HCT116 (cell line): ENCODE data around the gene FBXL7. TPM values are rescaled to one million over a fixed set of nuclear protein-coding genes. Genes with fewer than 3 reads are reported as not detected.

Source experiments
- ATAC-seq: fragments of 200-7000 bp; cut with Tn5 transposase; 2 replicates; pipeline ENCODE4 v1.9.1; 2020; ENCODE audit warnings: mild to moderate bottlenecking, moderate library complexity
- BruUV-seq: library from RNA; stranded (reverse); fragments of 400-500 nt; replicated peaks from 2 replicates; lab custom pipeline; 2021; lab: Mats Ljungman, UMichigan
- CTCF ChIA-PET: fragments of 300-600 bp; sonication (Branson Sonifier 250); formaldehyde crosslinking; loops from one replicate; lab custom pipeline; 2021; ENCODE audit warnings: antibody characterized with exemption; lab: Charles Lee
- POLR2A ChIA-PET: fragments of 300-600, 350-600 bp; sonication (Branson Sonifier 250); formaldehyde crosslinking; loops from one replicate; lab custom pipeline; 2021; ENCODE audit warnings: antibody characterized with exemption; lab: Charles Lee
- RAD21 ChIA-PET, 2 experiments: fragments of 300-600 bp; sonication (Branson Sonifier 250); formaldehyde crosslinking; loops; one replicate each; lab custom pipeline; 2023; ENCODE audit warnings: low total read pairs in 2 of 2; ENCODE audit not compliant: uncharacterized antibody in 2 of 2, unreplicated experiment in 2 of 2, low non-redundant PET in 1 of 2; lab: Charles Lee
- DNase-seq: peaks from one replicate; pipeline ENCODE4 v3.0.0-alpha.2; 2010; ENCODE audit warnings: low read depth, low spot score
- H2AFZ ChIP-seq: fragments of 200-600 bp; shearing (Covaris generic), sonication (generic); 2 replicates; pipeline ENCODE4 v1.6.1; 2017; ENCODE audit warnings: low read depth, mixed run types, mixed read lengths, antibody characterized with exemption, low read length; ENCODE audit not compliant: poor library complexity, severe bottlenecking
- H3K27ac ChIP-seq: 2 replicates; pipeline ENCODE4 v1.5.1; 2012; ENCODE audit warnings: low read depth, low read length
- H3K27me3 ChIP-seq: fragments of 200-600 bp; sonication (generic); 2 replicates; pipeline ENCODE4 v1.6.1; 2016; ENCODE audit warnings: mixed run types, low read length, mixed read lengths; ENCODE audit not compliant: insufficient read depth
- H3K36me3 ChIP-seq, 2 experiments: fragments of 200-500 bp in 1 of 2; fragments of 200-600 bp in 1 of 2; sonication (Bioruptor generic) in 1 of 2; sonication (generic) in 1 of 2; 2 replicates each; pipeline versions ENCODE4 v1.5.1 to v1.6.1; 2014 to 2016; ENCODE audit warnings: low read length in 2 of 2, inconsistent platforms in 1 of 2, mixed read lengths in 1 of 2, mixed run types in 1 of 2; ENCODE audit not compliant: insufficient read depth in 2 of 2, control insufficient read depth in 1 of 2
- H3K4me1 ChIP-seq, 2 experiments: fragments of 200-600 bp in 1 of 2; sonication (generic) in 1 of 2; 2 replicates each; pipeline versions ENCODE4 v1.5.1 to v1.6.1; 2012 to 2017; ENCODE audit warnings: low read length in 2 of 2, inconsistent platforms in 1 of 2, mild to moderate bottlenecking in 1 of 2, mixed read lengths in 1 of 2, mixed run types in 1 of 2, moderate library complexity in 1 of 2; ENCODE audit not compliant: insufficient read depth in 2 of 2, control insufficient read depth in 1 of 2
- H3K4me2 ChIP-seq: fragments of 200-600 bp; sonication (generic); 2 replicates; pipeline ENCODE4 v1.6.1; 2017; ENCODE audit warnings: mixed run types, low read length, mixed read lengths
- H3K4me3 ChIP-seq, 2 experiments: fragments of 200-600 bp in 1 of 2; sonication (generic) in 1 of 2; replicated peaks in 1 of 2; 2 replicates each; pipeline ENCODE4 v1.5.1; 2011 to 2016; ENCODE audit warnings: low read length in 2 of 2, control low read depth in 1 of 2, low read depth in 1 of 2, mild to moderate bottlenecking in 1 of 2, mixed read lengths in 1 of 2, mixed run types in 1 of 2
- H3K79me2 ChIP-seq: fragments of 200-600 bp; sonication (generic); 2 replicates; pipeline ENCODE4 v1.6.1; 2017; ENCODE audit warnings: mild to moderate bottlenecking, mixed run types, low read length, moderate library complexity, mixed read lengths; ENCODE audit not compliant: insufficient read depth
- H3K9ac ChIP-seq: fragments of 200-600 bp; sonication (generic); 2 replicates; pipeline ENCODE4 v1.6.1; 2016; ENCODE audit warnings: low read length, mixed read lengths
- H3K9me2 ChIP-seq: fragments of 200-600 bp; sonication (generic), shearing (Covaris generic); 2 replicates; pipeline ENCODE4 v1.6.1; 2017; ENCODE audit warnings: mixed run types, mild to moderate bottlenecking, moderate library complexity; ENCODE audit not compliant: insufficient read depth
- H3K9me3 ChIP-seq, 2 experiments: fragments of 200-500 bp in 1 of 2; fragments of 200-600 bp in 1 of 2; sonication (Bioruptor generic) in 1 of 2; sonication (generic) in 1 of 2; 2 replicates each; pipeline ENCODE4 v1.6.1; 2014 to 2017; ENCODE audit warnings: low read length in 2 of 2, mixed read lengths in 2 of 2, inconsistent platforms in 1 of 2, low read depth in 1 of 2, mild to moderate bottlenecking in 1 of 2, mixed run types in 1 of 2, moderate library complexity in 1 of 2; ENCODE audit not compliant: control insufficient read depth in 1 of 2, insufficient read depth in 1 of 2
- H4K20me1 ChIP-seq: fragments of 200-600 bp; sonication (generic), shearing (Covaris generic); 2 replicates; pipeline ENCODE4 v1.6.1; 2017; ENCODE audit warnings: mixed run types, mild to moderate bottlenecking, moderate library complexity; ENCODE audit not compliant: insufficient read depth
- CBX3 ChIP-seq: IDR thresholded peaks from 2 replicates; pipeline ENCODE4 v1.6.1; 2012; ENCODE audit warnings: low read depth
- CEBPB ChIP-seq: IDR thresholded peaks from 2 replicates; pipeline ENCODE4 v1.6.1; 2012; ENCODE audit warnings: low read depth
- EGR1 ChIP-seq: IDR thresholded peaks from 2 replicates; pipeline ENCODE4 v1.6.1; 2012; ENCODE audit warnings: low read depth
- ELF1 ChIP-seq: IDR thresholded peaks from 2 replicates; pipeline ENCODE4 v1.6.1; 2012; ENCODE audit warnings: low read depth, borderline replicate concordance
- FOSL1 ChIP-seq: IDR thresholded peaks from 2 replicates; pipeline ENCODE4 v1.6.1; 2012; ENCODE audit warnings: low read depth
- JUND ChIP-seq: IDR thresholded peaks from 2 replicates; pipeline ENCODE4 v1.6.1; 2012
- POLR2A ChIP-seq: IDR thresholded peaks from 2 replicates; pipeline ENCODE4 v1.7.0; 2011; ENCODE audit warnings: borderline replicate concordance; ENCODE audit not compliant: insufficient read depth, insufficient read length; ENCODE audit errors: extremely low read depth
- SIN3A ChIP-seq: IDR thresholded peaks from 2 replicates; pipeline ENCODE4 v1.6.1; 2012; ENCODE audit warnings: low read depth
- TCF7L2 ChIP-seq: IDR thresholded peaks from 2 replicates; pipeline ENCODE4 v1.7.0; 2011; ENCODE audit warnings: borderline replicate concordance, inconsistent platforms; ENCODE audit not compliant: insufficient read depth, insufficient read length; ENCODE audit errors: extremely low read depth
- intact Hi-C: fragments of 100-400 bp; cut with micrococcal nuclease; formaldehyde crosslinking; loops from 2 replicates; pipeline ENCODE4 v1.10.0; 2022
- total RNA-seq: library from RNA; stranded (reverse); gene quantifications from one replicate; pipeline ENCODE4 v1.2.1, GENCODE V29; 2021; ENCODE audit not compliant: unreplicated experiment
- TF ChIP-seq, protein P1 (sequence below): IDR thresholded peaks from 2 replicates; pipeline ENCODE4 v1.6.1; 2012
- TF ChIP-seq, protein P2 (sequence below), 3 experiments: fragments of 200-600 bp in 1 of 3; sonication (generic) in 1 of 3; IDR thresholded peaks in 2 of 3; conservative IDR thresholded peaks in 1 of 3; 2 replicates each; pipeline ENCODE4 v1.5.1; 2012 to 2017; ENCODE audit warnings: low read depth in 2 of 3, low read length in 2 of 3, antibody characterized with exemption in 1 of 3, borderline replicate concordance in 1 of 3, control low read depth in 1 of 3, mild to moderate bottlenecking in 1 of 3, mixed read lengths in 1 of 3, mixed run types in 1 of 3, moderate library complexity in 1 of 3; ENCODE audit not compliant: insufficient read depth in 1 of 3
- TF ChIP-seq, protein P3 (sequence below): IDR thresholded peaks from 2 replicates; pipeline ENCODE4 v1.6.1; 2012; ENCODE audit warnings: low read depth

FBXL7 gene
- total RNA-seq, 1 experiment from 2014 or later = 0.05 TPM

DNA sequence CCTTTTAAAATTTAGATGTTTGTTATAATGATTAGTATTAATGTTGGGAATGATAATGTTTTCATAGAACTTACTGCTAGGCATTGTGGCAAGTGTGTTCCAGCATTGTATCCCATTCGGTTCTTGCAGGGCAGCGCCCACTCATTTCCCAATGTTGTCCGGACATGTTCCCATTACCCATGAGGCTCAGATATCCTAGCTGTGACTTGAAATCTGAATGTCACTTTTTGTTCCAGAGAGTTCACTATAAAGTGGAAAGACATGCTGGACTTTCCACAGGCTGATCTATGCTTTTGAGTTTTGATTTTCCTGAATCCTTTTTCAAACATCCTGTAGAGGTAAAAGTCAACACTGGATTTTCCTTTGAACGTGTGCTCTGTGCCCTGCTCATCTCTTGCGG lies 350.6 kb downstream of the FBXL7 start:
- Histone ChIP-seq H3K27me3 (no peaks in the 10 kb centered on the region), H3K79me2 (no peaks in the 10 kb centered on the region), H3K27ac (no peak overlapping the region), H3K9me3 (peaks cover 7 to 18% of the 10 kb centered on the region in 2 experiments; a peak in 2 of 4 replicates), H3K36me3 (no peaks in the 10 kb centered on the region), H3K9me2 (no peaks in the 10 kb centered on the region), H2AFZ (no peak overlapping the region), H3K4me2 (no peak overlapping the region), H4K20me1 (no peaks in the 10 kb centered on the region), H3K9ac (no peak overlapping the region), H3K4me3 (no peak overlapping the region), H3K4me1 (no peaks in the 10 kb centered on the region)
- TF ChIP-seq, protein P1, sequence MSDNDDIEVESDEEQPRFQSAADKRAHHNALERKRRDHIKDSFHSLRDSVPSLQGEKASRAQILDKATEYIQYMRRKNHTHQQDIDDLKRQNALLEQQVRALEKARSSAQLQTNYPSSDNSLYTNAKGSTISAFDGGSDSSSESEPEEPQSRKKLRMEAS = no peak
- TF ChIP-seq TCF7L2 (no peak), EGR1 (no peak), ELF1 (no peak), SIN3A (no peak), POLR2A (no peak), FOSL1 (no peak), CEBPB (no peak), JUND (no peak), CBX3 (no peak)
- TF ChIP-seq, protein P2, sequence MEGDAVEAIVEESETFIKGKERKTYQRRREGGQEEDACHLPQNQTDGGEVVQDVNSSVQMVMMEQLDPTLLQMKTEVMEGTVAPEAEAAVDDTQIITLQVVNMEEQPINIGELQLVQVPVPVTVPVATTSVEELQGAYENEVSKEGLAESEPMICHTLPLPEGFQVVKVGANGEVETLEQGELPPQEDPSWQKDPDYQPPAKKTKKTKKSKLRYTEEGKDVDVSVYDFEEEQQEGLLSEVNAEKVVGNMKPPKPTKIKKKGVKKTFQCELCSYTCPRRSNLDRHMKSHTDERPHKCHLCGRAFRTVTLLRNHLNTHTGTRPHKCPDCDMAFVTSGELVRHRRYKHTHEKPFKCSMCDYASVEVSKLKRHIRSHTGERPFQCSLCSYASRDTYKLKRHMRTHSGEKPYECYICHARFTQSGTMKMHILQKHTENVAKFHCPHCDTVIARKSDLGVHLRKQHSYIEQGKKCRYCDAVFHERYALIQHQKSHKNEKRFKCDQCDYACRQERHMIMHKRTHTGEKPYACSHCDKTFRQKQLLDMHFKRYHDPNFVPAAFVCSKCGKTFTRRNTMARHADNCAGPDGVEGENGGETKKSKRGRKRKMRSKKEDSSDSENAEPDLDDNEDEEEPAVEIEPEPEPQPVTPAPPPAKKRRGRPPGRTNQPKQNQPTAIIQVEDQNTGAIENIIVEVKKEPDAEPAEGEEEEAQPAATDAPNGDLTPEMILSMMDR (IDR thresholded peaks at IDR 0.05 in 2 of 3, conservative IDR thresholded peaks at IDR 0.05 in 1 of 3; ENCODE audit: borderline replicate concordance in 1 of 3, insufficient read depth in 1 of 3, low read depth in 2 of 3, low read length in 2 of 3) = no peak
- TF ChIP-seq, protein P3, sequence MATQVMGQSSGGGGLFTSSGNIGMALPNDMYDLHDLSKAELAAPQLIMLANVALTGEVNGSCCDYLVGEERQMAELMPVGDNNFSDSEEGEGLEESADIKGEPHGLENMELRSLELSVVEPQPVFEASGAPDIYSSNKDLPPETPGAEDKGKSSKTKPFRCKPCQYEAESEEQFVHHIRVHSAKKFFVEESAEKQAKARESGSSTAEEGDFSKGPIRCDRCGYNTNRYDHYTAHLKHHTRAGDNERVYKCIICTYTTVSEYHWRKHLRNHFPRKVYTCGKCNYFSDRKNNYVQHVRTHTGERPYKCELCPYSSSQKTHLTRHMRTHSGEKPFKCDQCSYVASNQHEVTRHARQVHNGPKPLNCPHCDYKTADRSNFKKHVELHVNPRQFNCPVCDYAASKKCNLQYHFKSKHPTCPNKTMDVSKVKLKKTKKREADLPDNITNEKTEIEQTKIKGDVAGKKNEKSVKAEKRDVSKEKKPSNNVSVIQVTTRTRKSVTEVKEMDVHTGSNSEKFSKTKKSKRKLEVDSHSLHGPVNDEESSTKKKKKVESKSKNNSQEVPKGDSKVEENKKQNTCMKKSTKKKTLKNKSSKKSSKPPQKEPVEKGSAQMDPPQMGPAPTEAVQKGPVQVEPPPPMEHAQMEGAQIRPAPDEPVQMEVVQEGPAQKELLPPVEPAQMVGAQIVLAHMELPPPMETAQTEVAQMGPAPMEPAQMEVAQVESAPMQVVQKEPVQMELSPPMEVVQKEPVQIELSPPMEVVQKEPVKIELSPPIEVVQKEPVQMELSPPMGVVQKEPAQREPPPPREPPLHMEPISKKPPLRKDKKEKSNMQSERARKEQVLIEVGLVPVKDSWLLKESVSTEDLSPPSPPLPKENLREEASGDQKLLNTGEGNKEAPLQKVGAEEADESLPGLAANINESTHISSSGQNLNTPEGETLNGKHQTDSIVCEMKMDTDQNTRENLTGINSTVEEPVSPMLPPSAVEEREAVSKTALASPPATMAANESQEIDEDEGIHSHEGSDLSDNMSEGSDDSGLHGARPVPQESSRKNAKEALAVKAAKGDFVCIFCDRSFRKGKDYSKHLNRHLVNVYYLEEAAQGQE = no peak
- no TSS peak for BruUV-seq
- intact Hi-C loops = no loop called here
- ChIA-PET CTCF (no interaction called here), RAD21 (no interaction called here), POLR2A (no interaction called here)
- DNase-seq (no peak), ATAC-seq (no peak)
